Urinary bladder (tissue), 4 donors: ENCODE data around the gene NOC3L. TPM values are rescaled to one million over a fixed set of nuclear protein-coding genes. Genes with fewer than 3 reads are reported as not detected.
A peak's percentile ranks its signal among the peaks of the same experiment; 100 is the strongest.

Experiments used
- DNase-seq: peaks from one replicate; pipeline ENCODE4 v3.0.0-alpha.2; 2015; ENCODE audit errors: extremely low spot score
- H3K27ac ChIP-seq: one replicate; pipeline ENCODE4 v1.5.1; 2013; ENCODE audit warnings: low read depth, mild to moderate bottlenecking, moderate library complexity
- H3K36me3 ChIP-seq: one replicate; pipeline ENCODE4 v1.6.1; 2013; ENCODE audit warnings: mild to moderate bottlenecking, moderate library complexity; ENCODE audit not compliant: insufficient read depth
- H3K4me1 ChIP-seq: one replicate; pipeline ENCODE4 v1.6.1; 2013; ENCODE audit warnings: mild to moderate bottlenecking, moderate library complexity; ENCODE audit not compliant: insufficient read depth
- H3K4me3 ChIP-seq: one replicate; pipeline ENCODE4 v1.5.1; 2013; ENCODE audit warnings: low read depth, low read length
- WGBS: extraction: QIAGEN DNeasy Blood & Tissue Kit; methylation state at CpG from one replicate; pipeline ENCODE4 v1.1.7; 2013; 5-methylcytosine and 5-hydroxymethylcytosine counted together
- polyA plus RNA-seq: library from polyadenylated mRNA; stranded (reverse); fragments of 200-250 nt; gene quantifications from one replicate; pipeline ENCODE4 v1.2.3, GENCODE V29; 2013
- total RNA-seq: library from RNA; depleted of rRNA; stranded (reverse); fragments of >200 nt; gene quantifications from one replicate; pipeline ENCODE4 v1.2.3, GENCODE V29; 2014
- donor health status: healthy with polysubstance abuse.
- donor health status: healthy.

Gene NOC3L, protein sequence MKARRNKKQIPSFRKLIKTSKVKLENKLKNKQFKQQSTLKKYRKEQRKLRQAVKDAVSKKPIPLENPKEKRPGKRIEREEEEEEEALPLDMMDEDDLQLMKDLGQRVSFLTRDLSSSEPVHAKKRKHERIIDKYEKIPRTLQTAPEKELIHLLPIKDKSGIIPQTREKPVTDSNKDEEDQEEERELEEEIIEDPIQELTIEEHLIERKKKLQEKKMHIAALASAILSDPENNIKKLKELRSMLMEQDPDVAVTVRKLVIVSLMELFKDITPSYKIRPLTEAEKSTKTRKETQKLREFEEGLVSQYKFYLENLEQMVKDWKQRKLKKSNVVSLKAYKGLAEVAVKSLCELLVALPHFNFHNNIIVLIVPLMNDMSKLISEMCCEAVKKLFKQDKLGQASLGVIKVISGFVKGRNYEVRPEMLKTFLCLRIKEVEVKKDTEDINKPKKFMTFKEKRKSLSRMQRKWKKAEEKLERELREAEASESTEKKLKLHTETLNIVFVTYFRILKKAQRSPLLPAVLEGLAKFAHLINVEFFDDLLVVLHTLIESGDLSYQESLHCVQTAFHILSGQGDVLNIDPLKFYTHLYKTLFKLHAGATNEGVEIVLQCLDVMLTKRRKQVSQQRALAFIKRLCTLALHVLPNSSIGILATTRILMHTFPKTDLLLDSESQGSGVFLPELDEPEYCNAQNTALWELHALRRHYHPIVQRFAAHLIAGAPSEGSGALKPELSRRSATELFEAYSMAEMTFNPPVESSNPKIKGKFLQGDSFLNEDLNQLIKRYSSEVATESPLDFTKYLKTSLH
- total RNA-seq, result 43.2 TPM
- 7.5 TPM for polyA plus RNA-seq

DNA sequence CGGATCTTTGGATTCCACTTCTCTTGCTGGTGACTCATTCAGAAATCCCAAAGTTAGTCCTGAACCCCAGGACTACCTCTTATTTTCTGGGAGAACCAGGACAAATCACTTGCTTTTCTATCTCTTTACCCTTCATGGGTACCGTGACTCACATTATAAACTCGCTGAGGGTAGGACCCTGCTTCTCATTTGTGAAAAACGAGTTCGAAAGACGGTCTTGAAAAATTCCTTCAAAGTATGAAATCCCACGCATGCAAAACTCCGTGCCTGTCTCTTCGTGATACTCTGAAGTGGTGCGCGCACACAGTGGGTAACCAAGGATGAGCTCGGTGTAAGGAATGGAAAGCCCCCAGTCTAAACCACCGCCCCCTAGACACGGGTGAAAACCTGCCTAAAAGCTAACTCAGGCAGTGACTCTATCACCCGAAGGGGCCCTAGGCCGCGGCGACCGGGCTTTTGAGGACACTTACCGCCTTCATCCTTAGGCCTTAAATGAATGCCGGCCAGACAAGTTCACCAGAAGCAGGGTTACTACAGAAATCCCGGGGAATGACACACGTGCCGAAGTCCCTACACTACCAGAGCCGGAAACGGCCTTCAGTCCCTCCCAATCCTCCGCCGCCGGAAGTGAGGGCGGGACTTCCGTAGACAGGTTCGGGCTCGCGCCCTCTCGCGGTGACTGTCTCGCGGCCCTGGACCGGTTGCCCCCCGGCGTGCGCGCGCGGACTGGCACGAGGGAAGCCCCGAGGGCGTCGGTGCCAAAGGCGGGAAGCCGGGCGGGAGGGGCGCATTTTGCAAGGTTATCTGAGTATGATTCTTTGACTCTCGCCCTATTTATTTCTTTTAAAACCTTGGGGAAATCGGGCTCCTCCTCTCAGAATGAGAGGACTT lies at the start of gene NOC3L:
Gene NOC3L, minus strand, starts transcription at position 580 of the 891 bp plus-strand sequence. Its CDS starts 101 bp downstream, at position 479.
- Histone ChIP-seq H3K27ac (no peak within 1 kb of the TSS), H3K4me1 (peaks cover 2% of the 10 kb centered on the region), H3K4me3 (peak within 1 kb of the TSS; percentile 67), H3K36me3 (peaks cover under 1% of the 10 kb centered on the region)
- under 1% methylated on average over 55 of the region's 55 CpGs for WGBS
- peak; percentile 72 for DNase-seq

DNA sequence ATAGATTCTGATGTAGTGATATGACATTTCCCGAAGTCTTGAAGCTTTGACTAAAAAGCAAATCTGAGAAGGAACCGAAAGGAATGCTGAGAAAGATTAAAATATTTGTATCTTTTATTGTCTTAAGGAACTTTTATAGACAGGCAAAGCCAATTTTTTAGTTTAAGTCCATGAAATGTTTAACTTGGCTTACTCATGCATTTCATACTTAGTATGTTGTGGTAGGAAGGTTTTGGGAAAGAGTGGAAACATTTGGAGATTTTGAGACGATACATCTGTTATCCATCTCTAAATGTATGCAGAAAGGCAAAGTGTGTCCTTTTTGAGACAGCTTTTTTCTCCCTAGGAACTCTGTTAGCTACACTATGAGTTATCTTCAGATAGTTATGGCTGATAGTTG lies 49.7 kb upstream of the NOC3L start:
- no peaks in the 10 kb centered on the region for H3K4me1 ChIP-seq
- DNase-seq, result peak; percentile 47
- no peak overlapping the region for H3K4me3 ChIP-seq
- H3K27ac ChIP-seq, result no peak overlapping the region
- WGBS, result 48% methylated on average over 3 of the region's 3 CpGs
- H3K36me3 ChIP-seq, result no peaks in the 10 kb centered on the region

DNA sequence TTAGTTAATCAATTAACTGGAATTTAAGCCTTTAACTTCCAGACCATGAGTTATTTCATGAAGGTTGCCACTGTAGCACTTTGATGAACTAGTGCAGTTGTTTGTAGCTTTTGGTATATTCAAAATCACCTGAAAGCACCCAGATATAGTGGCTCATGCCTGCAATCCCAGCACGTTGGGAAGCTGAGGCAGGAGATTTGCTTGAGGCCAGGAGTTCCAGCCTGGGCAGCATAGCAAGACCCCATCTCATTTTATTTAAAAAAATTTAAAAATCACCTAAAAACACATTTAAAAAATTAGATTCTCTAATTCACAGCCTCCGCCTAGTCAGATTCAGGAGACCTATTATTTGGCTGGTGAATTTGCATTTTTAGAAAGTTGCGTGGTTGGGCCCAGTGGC lies 48.6 kb upstream of the NOC3L start:
- H3K27ac ChIP-seq, result no peak overlapping the region
- H3K4me3 ChIP-seq, result no peak overlapping the region
- H3K36me3 ChIP-seq, result no peaks in the 10 kb centered on the region
- DNase-seq, result no peak
- WGBS, result 95% methylated on average over 3 of the region's 3 CpGs
- H3K4me1 ChIP-seq, result peaks cover 2% of the 10 kb centered on the region

DNA sequence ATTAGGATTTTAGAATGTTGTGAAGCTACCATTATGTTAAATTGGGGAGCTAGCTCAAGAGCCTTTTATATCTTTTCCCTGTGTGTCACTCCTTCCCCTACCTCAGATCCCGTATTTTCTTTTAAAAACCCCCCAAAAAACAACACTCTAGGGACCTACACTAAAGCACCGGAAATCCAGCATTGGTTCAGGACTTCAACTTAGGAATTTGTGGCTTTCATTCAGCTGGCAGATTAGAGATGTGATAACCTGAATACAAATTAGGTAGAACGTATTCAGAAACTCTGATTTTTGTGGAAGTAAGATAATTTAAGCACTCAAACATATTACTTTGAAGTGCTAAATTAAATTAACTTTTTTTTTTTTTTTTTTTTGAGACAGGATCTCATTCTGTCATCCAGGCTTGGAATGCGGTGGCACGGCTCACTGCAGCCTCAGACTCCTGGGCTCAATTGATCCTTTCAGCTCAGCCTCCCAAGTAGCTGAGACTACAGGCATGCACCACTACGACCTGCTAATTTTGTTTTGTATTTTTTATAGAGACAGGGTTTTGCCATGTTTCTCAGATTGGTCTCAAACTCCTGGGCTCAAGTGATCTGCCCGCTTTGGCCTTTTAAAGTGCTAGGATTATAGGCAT lies 46.4 kb upstream of the NOC3L start:
- Histone ChIP-seq H3K4me3 (no peak overlapping the region), H3K36me3 (no peaks in the 10 kb centered on the region), H3K27ac (no peak overlapping the region), H3K4me1 (peaks cover 2% of the 10 kb centered on the region)
- WGBS, result 74% methylated on average over 7 of the region's 7 CpGs
- DNase-seq, result no peak

DNA sequence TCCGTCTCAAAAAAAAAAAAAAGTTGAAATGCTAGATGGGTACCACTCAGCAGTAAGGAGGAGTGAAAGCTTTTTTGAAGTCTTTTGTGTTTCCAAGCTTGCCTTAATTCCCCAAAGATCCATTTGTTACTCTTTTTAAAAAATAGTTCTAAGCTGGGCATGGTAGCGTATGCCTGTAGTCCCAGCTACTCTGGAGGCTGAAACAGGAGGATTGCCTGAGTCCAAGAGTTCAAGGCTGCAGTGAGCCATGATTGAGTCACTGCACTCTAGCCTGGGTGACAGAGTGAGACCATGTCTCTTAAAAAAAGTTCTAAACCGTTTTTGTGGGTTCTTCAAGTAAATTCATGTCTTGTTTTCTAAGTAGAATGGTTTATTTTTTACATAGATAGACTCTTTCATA lies 44.9 kb upstream of the NOC3L start:
- Histone ChIP-seq H3K27ac (no peak overlapping the region), H3K4me3 (no peak overlapping the region), H3K36me3 (no peaks in the 10 kb centered on the region), H3K4me1 (peaks cover 2% of the 10 kb centered on the region)
- DNase-seq, result no peak
- 84% methylated on average over 3 of the region's 3 CpGs for WGBS

DNA sequence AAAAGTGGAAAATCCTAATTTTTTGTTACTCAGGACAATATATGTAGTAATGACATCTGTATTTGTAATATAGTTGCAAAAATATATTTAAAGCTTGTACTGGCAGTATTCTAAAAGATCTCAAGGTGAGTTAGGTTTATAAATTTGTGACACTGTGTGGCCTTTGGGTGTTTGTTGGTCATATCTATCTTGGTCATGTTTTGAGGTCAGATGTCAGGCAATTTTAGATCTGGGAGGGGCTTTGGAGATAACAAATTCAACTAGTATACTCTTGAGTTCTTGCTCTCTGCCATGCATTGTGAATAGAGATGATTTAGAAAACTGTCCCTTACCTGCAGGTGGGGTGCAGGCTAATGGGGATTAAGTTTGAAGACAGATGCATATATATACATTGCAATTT lies 42.7 kb upstream of the NOC3L start:
- Histone ChIP-seq H3K27ac (no peak overlapping the region), H3K4me3 (no peak overlapping the region), H3K36me3 (no peaks in the 10 kb centered on the region), H3K4me1 (peaks cover 2% of the 10 kb centered on the region)
- no peak for DNase-seq

DNA sequence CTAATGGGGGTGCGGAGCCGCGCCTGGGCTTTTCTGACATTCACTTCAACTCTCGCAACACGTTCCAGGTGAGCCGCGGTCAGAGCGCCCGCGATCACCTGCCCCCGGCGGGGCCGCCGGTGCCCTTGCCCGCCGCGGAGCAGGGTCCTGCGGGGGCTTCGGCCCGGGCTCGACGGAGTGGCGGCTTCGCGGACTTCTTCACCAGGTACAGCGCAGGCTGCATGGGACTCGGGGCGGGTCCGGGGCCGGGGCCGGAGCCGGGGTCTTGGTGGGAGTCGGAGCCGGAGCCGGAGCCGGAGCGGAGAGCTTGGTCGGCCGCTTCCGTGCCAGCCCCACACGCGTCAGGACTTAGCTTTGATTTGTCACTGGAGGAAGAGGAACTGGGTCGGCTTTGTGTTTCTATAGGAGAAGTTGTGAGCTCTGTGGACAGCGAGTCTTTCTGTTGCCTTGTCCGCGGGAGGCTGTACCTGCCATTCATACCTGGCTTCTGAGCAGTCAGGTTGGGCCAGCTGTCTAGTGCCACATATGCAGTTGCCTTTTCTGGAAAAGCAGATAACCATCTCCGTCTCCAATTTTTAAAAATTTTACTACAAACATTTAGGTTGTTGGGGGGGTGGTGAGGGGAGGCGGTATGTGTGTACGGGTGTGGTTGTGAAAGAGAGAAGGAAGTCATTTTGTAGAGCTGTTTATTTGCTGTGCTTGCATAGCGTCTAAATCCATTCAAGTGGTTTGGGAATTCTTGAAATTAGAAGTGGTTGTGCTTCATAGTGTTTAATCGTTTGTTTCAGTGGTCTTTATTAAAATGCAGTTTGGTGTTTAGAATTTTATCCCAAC lies 40.9 kb upstream of the NOC3L start:
- peak overlapping the region; percentile 82 for H3K4me3 ChIP-seq
- peaks cover 2% of the 10 kb centered on the region for H3K4me1 ChIP-seq
- H3K36me3 ChIP-seq, result no peaks in the 10 kb centered on the region
- WGBS, result 1% methylated on average over 51 of the region's 51 CpGs
- peak overlapping the region; percentile 87 for H3K27ac ChIP-seq
- DNase-seq, result peak; percentile 42

DNA sequence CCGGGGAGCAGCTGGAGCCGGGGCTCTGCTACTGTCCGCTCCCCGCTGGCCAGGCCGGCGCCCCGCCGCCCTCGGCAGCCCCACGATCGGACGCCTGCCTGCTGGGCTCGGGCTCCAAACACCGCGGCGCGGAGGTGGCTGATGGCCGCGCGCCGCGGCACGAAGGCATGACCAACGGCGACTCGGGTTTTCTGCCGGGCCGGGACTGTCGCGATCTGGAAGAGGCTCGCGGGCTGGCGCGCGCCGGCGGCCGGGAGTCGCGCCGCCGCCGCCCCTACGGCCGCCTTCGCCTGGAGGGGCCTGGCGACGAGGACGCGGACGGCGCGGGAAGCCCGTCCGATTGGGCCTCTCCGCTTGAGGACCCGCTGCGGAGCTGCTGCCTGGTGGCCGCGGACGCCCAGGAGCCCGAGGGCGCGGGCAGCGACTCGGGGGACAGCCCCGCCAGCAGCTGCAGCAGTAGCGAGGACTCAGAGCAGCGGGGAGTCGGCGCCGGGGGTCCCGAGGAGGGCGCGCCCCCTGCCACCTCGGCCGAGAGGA lies 40.2 kb upstream of the NOC3L start:
- WGBS, result under 1% methylated on average over 77 of the region's 77 CpGs
- H3K4me1 ChIP-seq, result peaks cover 2% of the 10 kb centered on the region
- no peak for DNase-seq
- H3K36me3 ChIP-seq, result no peaks in the 10 kb centered on the region
- peak overlapping the region; percentile 87 for H3K27ac ChIP-seq
- H3K4me3 ChIP-seq, result peak overlapping the region; percentile 82

DNA sequence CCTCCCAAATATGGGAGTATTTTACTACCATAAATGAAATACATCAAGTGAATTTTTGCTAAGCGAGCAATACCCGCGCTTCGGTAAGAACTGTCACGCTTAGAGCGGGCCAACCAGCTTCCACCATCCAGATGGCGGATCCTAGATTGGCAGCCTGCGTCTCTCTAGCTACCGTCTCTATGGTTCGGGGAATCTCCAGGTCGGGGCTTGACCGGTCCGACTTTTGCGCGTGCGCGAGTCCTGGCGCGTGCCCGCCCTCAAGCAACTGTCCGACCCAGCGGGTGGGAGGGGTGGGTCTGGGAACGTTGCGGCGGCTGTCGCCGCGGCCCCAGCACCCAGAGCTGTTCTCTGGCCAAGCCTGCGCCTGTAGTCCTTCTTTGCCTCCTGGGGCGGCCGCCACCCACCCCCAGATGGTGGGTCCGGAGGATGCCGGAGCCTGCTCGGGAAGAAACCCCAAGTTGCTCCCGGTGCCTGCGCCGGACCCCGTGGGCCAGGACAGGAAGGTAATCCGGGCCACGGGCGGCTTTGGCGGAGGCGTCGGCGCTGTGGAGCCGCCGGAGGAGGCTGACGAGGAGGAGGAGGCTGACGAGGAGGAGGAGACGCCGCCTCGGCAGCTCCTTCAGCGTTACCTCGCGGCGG lies 39.6 kb upstream of the NOC3L start, which contains the start of gene TBC1D12:
Gene TBC1D12, plus strand, starts transcription at position 338 of the 639 bp plus-strand sequence. Its CDS starts 73 bp downstream, at position 411.
- H3K4me1 ChIP-seq, result peaks cover 2% of the 10 kb centered on the region
- under 1% methylated on average over 56 of the region's 56 CpGs for WGBS
- H3K4me3 ChIP-seq, result peak within 1 kb of the TSS; percentile 82
- H3K27ac ChIP-seq, result peak within 1 kb of the TSS; percentile 87
- no peaks in the 10 kb centered on the region for H3K36me3 ChIP-seq
- DNase-seq, result peak; percentile 89

DNA sequence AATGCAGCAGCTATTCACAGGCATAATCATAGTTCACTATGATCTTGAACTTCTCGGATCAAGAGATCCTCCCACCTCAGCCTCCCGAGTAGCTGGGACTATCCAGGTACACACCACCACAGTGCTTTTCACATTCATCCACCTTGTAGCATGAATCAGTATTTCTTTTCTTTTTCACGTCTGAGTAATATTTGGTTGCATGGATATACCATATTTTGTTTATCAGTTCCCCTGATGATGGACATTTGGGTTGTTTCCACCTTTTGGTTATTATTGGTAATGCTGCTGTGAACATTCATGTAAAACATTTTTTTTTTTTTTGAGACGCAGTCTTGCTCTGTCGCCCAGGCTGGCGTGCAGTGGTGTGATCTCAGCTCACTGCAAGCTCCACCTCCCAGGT lies 36.0 kb upstream of the NOC3L start:
- Histone ChIP-seq H3K4me3 (no peak overlapping the region), H3K4me1 (no peaks in the 10 kb centered on the region), H3K36me3 (no peaks in the 10 kb centered on the region), H3K27ac (no peak overlapping the region)
- WGBS, result 94% methylated on average over 6 of the region's 6 CpGs
- no peak for DNase-seq

DNA sequence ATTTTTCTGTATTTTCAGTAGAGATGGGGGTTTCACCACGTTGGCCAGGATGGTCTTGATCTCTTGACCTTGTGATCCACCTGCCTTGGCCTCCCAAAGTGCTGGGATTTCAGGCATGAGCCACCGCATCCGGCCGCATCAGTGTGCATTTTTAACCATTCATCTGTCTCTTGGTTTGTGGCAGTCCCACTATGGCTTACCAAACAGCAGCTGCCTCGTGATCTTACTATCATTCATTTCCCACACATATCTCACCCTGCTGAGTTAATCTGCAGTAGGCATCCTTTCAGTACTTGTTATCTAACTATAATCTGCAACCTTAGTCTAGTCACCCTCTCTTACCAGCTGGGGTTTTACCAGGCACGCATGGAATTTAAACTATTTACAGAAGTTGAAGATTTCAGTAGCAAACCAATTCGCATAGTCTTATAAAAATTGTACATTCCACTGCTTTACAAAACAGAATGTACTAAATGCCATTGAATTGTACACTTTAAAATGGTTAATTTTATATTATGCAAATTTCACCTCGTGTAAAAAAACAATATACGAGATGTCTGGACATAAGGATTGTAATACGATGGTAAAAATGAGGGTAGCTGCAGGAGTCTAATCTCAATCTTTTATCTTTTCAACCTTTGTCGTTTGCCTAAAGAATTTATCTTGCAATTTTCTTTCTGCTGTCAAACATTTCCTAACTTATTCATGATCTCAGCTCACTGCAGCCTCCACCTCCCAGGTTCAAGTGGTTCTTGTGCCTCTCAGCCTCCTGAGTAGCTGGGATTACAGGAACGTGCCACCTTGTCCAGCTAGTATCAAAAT lies 35.0 kb upstream of the NOC3L start:
- H3K27ac ChIP-seq, result no peak overlapping the region
- WGBS, result 41% methylated on average over 12 of the region's 12 CpGs
- no peak for DNase-seq
- H3K4me1 ChIP-seq, result no peaks in the 10 kb centered on the region
- H3K36me3 ChIP-seq, result no peaks in the 10 kb centered on the region
- no peak overlapping the region for H3K4me3 ChIP-seq
